ENCODE data around the gene RAB4B. TPM values are rescaled to one million over a fixed set of nuclear protein-coding genes. Genes with fewer than 3 reads are reported as not detected.
"Not testable (repeated sequence)": the region's sequence is repeated elsewhere in the genome, so short reads cannot be mapped to it uniquely, and the experiment has no call there.

Gene RAB4B, protein sequence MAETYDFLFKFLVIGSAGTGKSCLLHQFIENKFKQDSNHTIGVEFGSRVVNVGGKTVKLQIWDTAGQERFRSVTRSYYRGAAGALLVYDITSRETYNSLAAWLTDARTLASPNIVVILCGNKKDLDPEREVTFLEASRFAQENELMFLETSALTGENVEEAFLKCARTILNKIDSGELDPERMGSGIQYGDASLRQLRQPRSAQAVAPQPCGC
- total RNA-seq, result 20.6 and 23.6 TPM in 2 replicates

DNA sequence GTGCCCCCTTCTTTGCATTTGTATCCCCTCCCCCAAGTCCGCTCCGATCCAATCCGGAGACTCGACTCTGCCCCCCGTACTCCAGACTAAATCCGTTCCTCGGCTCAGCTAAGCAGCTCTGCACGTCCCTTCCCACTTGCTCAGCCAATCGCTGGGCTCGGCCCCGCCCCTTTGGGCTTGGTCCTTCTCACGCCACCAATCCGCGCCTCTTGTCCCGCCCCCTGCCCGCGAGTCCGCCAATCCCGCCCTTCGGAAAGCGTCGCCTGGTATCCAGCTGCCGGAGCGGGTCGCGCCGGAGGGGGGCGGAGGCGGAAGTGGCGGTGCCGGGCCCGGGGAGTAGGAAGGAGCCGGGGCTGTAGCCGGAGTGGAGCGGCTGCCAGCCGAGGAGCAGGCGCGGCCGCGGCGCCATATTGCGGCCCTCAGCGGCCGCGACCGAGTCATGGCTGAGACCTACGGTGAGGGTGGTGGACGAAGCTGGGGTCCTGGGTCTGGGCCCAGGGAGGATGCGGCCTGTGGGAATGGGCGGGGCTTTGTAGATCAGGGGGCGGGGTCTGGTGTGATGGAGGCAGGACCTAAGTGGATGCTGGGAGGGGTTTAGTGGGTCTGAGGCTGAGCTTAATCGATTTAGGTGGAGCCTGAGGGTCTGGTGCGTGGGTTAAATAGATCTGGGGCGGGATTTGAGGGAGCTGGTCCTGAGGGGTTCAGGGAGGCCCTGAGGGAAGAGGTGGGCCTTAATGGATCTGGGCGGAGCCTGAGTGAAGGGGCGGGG is at the start of gene RAB4B:
RAB4B (plus strand) TSS at position 311 of the 769 bp plus-strand sequence; CDS start at position 440, 129 bp downstream.
- peak within 1 kb of the TSS; percentile 76 for H3K4me3 ChIP-seq (ENCODE audit: low read depth, low read length)
- TF ChIP-seq, protein P1, sequence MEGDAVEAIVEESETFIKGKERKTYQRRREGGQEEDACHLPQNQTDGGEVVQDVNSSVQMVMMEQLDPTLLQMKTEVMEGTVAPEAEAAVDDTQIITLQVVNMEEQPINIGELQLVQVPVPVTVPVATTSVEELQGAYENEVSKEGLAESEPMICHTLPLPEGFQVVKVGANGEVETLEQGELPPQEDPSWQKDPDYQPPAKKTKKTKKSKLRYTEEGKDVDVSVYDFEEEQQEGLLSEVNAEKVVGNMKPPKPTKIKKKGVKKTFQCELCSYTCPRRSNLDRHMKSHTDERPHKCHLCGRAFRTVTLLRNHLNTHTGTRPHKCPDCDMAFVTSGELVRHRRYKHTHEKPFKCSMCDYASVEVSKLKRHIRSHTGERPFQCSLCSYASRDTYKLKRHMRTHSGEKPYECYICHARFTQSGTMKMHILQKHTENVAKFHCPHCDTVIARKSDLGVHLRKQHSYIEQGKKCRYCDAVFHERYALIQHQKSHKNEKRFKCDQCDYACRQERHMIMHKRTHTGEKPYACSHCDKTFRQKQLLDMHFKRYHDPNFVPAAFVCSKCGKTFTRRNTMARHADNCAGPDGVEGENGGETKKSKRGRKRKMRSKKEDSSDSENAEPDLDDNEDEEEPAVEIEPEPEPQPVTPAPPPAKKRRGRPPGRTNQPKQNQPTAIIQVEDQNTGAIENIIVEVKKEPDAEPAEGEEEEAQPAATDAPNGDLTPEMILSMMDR (conservative IDR thresholded peaks at IDR 0.05; ENCODE audit: low read depth, low read length), result no peak

DNA sequence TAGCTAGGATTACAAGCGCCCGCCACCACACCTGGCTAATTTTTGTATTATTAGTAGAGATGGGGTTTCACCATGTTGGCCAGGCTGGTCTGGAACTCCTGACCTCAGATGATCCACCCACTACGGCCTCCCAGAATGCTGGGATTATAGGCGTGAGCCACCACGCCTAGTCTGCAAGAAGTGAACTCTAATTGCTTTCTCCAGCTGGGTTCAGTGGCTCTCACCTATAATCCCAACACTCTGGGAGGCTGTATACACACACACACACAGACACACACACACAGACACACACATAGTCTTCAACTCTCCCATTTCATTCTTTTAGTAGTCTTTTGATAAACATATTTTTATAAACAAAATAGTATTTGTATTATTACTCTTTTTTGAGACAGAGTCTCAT is 48.0 kb upstream of the RAB4B start:
- DNase-seq (ENCODE audit: low read depth); H3K4me3 ChIP-seq (ENCODE audit: low read depth, low read length): not testable (repeated sequence)

More for the DNA sequence above, at the start of gene RAB4B:
- peak; percentile 89 for DNase-seq (ENCODE audit: low read depth)

DNA sequence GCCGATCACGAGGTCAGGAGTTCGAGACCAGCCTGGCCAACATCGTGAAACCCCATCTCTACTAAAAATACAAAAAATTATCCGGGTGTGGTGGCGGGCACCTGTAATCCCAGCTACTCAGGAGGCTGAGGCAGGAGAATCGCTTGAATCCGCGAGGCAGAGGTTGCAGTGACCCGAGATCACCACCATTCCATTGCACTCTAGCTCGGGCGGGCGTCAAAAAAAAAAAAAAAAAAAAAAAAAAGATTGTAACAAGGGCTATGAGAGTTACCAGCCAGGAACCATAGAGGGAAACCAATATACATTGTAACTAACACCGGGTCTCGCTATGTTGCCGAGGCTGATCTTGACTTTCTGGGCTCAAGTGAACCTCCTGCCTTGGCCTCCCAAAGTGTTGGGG is 45.7 kb upstream of the RAB4B start:
- not testable (repeated sequence) for H3K4me3 ChIP-seq (ENCODE audit: low read depth, low read length); DNase-seq (ENCODE audit: low read depth)

DNA sequence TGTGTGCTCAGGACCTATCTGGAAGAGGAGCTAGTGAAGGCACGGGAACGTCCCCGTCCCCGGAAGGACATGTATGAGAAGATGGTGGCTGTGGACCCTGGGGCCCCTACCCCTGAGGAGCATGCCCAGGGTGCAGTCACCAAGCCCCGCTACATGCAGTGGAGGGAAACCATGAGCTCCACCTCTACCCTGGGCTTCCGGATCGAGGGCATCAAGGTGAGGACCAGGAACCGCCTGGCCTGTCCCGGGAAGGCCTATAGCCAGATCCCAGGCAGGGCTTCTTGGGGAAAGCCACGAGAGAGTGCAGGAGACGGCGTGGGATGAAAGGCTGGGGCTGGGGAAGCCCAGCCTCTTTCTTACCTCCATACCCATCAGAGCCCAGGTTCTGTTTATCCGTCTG is 44.9 kb upstream of the RAB4B start:
- TF ChIP-seq, protein P1 (conservative IDR thresholded peaks at IDR 0.05; ENCODE audit: low read depth, low read length), result no peak
- no peak for DNase-seq (ENCODE audit: low read depth)
- H3K4me3 ChIP-seq (ENCODE audit: low read depth, low read length), result no peak overlapping the region

DNA sequence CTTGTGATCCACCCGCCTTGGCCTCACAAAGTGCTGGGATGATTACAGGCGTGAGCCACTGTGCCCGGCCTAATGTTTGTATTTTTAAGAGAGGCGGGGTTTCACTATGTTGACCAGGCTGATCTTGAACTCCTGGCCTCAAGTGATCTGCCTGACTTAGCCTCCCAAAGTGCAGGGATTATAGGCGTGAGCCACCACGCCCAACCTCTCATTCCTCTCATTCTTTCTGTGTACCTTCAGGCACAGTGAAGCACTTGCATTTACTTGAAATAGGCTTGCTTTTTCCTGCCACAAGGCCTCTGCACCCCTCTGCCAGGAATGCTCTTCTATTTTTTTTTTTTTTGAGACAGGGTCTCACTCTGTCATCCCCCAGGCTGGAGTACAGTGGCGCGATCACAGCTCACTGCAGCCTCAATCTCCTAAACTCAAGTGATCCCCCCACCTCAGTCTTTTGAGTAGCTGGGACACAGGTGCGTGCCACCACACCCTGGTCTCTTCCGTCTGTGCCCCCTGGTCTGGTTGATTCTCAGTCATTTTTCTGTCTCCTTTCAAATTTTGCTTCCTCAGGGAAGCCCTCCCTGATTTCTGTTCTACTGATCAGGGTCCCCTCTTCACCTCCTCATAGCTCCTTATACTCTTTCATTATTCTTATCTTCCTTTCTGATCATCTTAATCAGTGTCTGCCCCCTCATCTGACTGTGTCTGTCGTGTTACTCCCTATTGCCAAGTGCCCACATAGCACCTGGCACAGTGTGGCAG is 42.9 kb upstream of the RAB4B start:
- H3K4me3 ChIP-seq (ENCODE audit: low read depth, low read length), result no peak overlapping the region
- no peak for DNase-seq (ENCODE audit: low read depth)
- TF ChIP-seq, protein P1 (conservative IDR thresholded peaks at IDR 0.05; ENCODE audit: low read depth, low read length), result no peak

DNA sequence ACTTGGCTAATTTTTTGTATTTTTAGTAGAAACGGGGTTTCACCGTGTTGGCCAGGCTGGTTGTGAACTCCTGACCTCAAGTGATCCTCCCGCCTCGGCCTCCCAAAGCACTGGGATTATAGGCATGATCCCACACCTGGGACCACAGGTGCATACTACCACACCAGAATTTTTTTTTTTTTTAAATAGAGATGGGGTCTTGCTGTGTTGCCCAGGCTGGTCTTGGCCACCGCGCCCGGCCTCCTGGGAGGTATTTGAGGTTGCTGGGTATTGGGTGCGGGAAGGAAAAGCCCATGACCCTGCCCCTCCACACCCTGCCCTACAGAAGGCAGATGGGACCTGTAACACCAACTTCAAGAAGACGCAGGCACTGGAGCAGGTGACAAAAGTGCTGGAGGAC is 41.4 kb upstream of the RAB4B start:
- TF ChIP-seq, protein P1 (conservative IDR thresholded peaks at IDR 0.05; ENCODE audit: low read depth, low read length), result no peak
- no peak for DNase-seq (ENCODE audit: low read depth)
- no peak overlapping the region for H3K4me3 ChIP-seq (ENCODE audit: low read depth, low read length)

DNA sequence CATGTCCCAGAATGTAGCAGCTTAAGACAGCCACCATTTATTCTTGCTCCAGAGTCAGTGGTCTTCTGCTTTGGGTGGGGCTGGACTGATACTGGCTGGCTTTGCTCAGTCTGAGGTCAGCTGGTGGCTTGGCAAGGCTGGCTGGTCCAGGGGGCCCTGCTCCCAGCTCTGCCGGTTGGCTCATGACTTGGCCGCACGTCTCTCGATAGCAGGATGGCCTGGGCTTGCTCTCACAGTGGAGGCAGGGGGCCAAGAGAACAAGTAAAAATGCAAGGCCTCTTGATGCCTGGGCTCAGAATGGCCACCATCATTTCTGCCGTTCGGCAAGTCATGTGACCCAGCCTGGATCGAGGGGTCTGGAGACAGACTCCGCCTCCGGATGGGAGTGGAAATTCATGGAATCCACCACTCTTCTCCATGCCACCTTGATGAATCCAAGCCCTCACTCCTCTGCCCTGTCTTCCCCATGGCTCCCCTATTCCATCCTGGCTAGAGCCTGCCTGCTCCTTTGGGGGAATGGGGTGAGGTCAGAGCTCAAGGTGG is 40.9 kb upstream of the RAB4B start:
- no peak for DNase-seq (ENCODE audit: low read depth)
- no peak overlapping the region for H3K4me3 ChIP-seq (ENCODE audit: low read depth, low read length)
- TF ChIP-seq, protein P1 (conservative IDR thresholded peaks at IDR 0.05; ENCODE audit: low read depth, low read length), result no peak
